Measurements from ENCODE around the gene PAQR9. TPM values are rescaled to one million over a fixed set of nuclear protein-coding genes. Genes with fewer than 3 reads are reported as not detected.

Gene PAQR9
- total RNA-seq, 4 donors from 2014 or later: not detected

GRCh38 chr3:142926368-142926944, 37.0 kb downstream of the PAQR9 start:
- Histone ChIP-seq H3K4me3 (no peak overlapping the region), H3K27me3 (peaks cover 5% of the 10 kb centered on the region), H3K4me1 (no peaks in the 10 kb centered on the region), H3K36me3 (no peaks in the 10 kb centered on the region), H3K9me3 (peaks cover 11% of the 10 kb centered on the region), H3K27ac (no peak overlapping the region)
- WGBS: 92% methylated on average over 3 of the region's 3 CpGs
- no peak for TF ChIP-seq POLR2A (IDR thresholded peaks at IDR 0.05)
- TF ChIP-seq, protein P1, sequence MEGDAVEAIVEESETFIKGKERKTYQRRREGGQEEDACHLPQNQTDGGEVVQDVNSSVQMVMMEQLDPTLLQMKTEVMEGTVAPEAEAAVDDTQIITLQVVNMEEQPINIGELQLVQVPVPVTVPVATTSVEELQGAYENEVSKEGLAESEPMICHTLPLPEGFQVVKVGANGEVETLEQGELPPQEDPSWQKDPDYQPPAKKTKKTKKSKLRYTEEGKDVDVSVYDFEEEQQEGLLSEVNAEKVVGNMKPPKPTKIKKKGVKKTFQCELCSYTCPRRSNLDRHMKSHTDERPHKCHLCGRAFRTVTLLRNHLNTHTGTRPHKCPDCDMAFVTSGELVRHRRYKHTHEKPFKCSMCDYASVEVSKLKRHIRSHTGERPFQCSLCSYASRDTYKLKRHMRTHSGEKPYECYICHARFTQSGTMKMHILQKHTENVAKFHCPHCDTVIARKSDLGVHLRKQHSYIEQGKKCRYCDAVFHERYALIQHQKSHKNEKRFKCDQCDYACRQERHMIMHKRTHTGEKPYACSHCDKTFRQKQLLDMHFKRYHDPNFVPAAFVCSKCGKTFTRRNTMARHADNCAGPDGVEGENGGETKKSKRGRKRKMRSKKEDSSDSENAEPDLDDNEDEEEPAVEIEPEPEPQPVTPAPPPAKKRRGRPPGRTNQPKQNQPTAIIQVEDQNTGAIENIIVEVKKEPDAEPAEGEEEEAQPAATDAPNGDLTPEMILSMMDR (IDR thresholded peaks at IDR 0.05): no peak
- TF ChIP-seq POLR2AphosphoS5 (IDR thresholded peaks at IDR 0.05): no peak
- no peak for TF ChIP-seq EP300 (IDR thresholded peaks at IDR 0.05)
- no peak for DNase-seq (ENCODE audit: low spot score in 2 of 2)

- no peak for DNase-seq (ENCODE audit: low spot score in 2 of 2)
- Histone ChIP-seq H3K4me1 (no peaks in the 10 kb centered on the region), H3K27ac (no peak overlapping the region), H3K36me3 (no peaks in the 10 kb centered on the region), H3K4me3 (no peak overlapping the region), H3K27me3 (peaks cover 5% of the 10 kb centered on the region), H3K9me3 (peaks cover 11% of the 10 kb centered on the region)
- no peak for TF ChIP-seq POLR2AphosphoS5 (IDR thresholded peaks at IDR 0.05)
- TF ChIP-seq POLR2A (IDR thresholded peaks at IDR 0.05): no peak
Measured at GRCh38 chr3:142925140-142925539, 38.3 kb downstream of the PAQR9 start.

- H3K9me3 ChIP-seq: peaks cover 11% of the 10 kb centered on the region
- H3K4me3 ChIP-seq: no peak overlapping the region
Measured at GRCh38 chr3:142923694-142924093, 39.8 kb downstream of the PAQR9 start.

DNA sequence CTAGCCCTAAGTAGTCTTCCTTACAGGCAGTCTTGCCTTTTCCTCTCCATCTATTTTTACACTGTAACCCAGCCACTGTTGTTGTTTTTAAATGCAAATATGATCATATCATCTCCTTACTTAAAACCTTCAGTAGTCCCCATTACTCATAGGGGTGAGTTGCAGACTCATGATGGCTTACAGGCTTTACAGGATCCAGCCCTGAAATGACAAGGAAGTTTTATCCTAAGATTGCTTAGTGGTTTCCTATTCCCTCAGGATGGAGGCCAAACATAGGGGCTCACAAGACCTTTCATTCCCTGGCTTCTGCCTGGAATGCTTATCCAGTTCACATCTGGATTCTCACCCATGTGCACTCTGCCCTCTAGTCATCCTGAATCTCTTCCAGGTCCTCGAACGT, 46.9 kb downstream of the PAQR9 start:
- Histone ChIP-seq H3K4me3 (no peak overlapping the region), H3K27ac (no peak overlapping the region), H3K36me3 (no peaks in the 10 kb centered on the region), H3K9me3 (no peaks in the 10 kb centered on the region), H3K4me1 (no peaks in the 10 kb centered on the region), H3K27me3 (no peaks in the 10 kb centered on the region)
- WGBS: 69% methylated on average over 2 of the region's 2 CpGs
- no peak for DNase-seq (ENCODE audit: low spot score in 2 of 2)
- TF ChIP-seq POLR2A (IDR thresholded peaks at IDR 0.05) (no peak), EP300 (IDR thresholded peaks at IDR 0.05) (no peak)
- TF ChIP-seq, protein P1 (IDR thresholded peaks at IDR 0.05): no peak

More at GRCh38 chr3:142923694-142924093, 39.8 kb downstream of the PAQR9 start:
- H3K27me3 ChIP-seq: peaks cover 5% of the 10 kb centered on the region
- no peak for DNase-seq (ENCODE audit: low spot score in 2 of 2)
- TF ChIP-seq POLR2AphosphoS5 (IDR thresholded peaks at IDR 0.05): no peak
- no peak for TF ChIP-seq POLR2A (IDR thresholded peaks at IDR 0.05)
- TF ChIP-seq, protein P1 (IDR thresholded peaks at IDR 0.05): no peak
- no peak for TF ChIP-seq EP300 (IDR thresholded peaks at IDR 0.05)
- no peaks in the 10 kb centered on the region for H3K36me3 ChIP-seq
- H3K27ac ChIP-seq: no peak overlapping the region
- no peaks in the 10 kb centered on the region for H3K4me1 ChIP-seq

DNA sequence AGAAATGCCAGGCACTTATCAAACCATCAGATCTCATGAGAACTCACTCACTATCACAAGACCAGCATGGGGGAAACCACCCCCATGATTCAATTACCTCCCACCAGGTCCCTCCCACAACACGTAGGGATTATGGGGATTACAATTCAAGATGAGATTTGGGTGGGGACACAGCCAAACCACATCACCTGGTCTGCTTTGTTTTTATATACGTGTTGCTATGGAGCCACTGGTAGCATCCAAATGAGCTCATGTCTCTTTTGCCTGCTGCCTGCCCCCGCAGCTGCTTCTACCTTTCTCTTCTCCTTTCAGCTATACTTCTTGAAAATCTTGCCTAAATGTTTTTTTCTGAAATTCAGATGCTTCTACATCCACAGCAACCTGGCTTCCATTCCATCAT, 47.8 kb downstream of the PAQR9 start:
- no peak overlapping the region for H3K4me3 ChIP-seq
- H3K4me1 ChIP-seq: no peaks in the 10 kb centered on the region
- 71% methylated on average over 3 of the region's 3 CpGs for WGBS
- TF ChIP-seq, protein P1 (IDR thresholded peaks at IDR 0.05): no peak
- TF ChIP-seq POLR2AphosphoS5 (IDR thresholded peaks at IDR 0.05) (no peak), POLR2A (IDR thresholded peaks at IDR 0.05) (no peak), EP300 (IDR thresholded peaks at IDR 0.05) (no peak)
- no peaks in the 10 kb centered on the region for H3K27me3 ChIP-seq
- no peak overlapping the region for H3K27ac ChIP-seq
- no peak for DNase-seq (ENCODE audit: low spot score in 2 of 2)
- no peaks in the 10 kb centered on the region for H3K9me3 ChIP-seq
- H3K36me3 ChIP-seq: no peaks in the 10 kb centered on the region

GRCh38 chr3:142914286-142914811, 49.1 kb downstream of the PAQR9 start:
- H3K27me3 ChIP-seq: no peaks in the 10 kb centered on the region
- no peak for TF ChIP-seq POLR2AphosphoS5 (IDR thresholded peaks at IDR 0.05)
- no peak for TF ChIP-seq EP300 (IDR thresholded peaks at IDR 0.05)
- TF ChIP-seq POLR2A (IDR thresholded peaks at IDR 0.05): no peak
- TF ChIP-seq, protein P1 (IDR thresholded peaks at IDR 0.05): no peak
- no peaks in the 10 kb centered on the region for H3K36me3 ChIP-seq
- H3K9me3 ChIP-seq: no peaks in the 10 kb centered on the region
- H3K4me3 ChIP-seq: no peak overlapping the region
- 44% methylated on average over 3 of the region's 3 CpGs for WGBS
- DNase-seq (ENCODE audit: low spot score in 2 of 2): no peak
- H3K27ac ChIP-seq: no peak overlapping the region
- H3K4me1 ChIP-seq: no peaks in the 10 kb centered on the region
